SK-N-SH (cell line): Measurements from ENCODE around the gene MEN1. TPM values are rescaled to one million over a fixed set of nuclear protein-coding genes. Genes with fewer than 3 reads are reported as not detected.

Experiments used
- CTCF ChIA-PET: fragments of 300-600, 350-600 bp; formaldehyde crosslinking; extraction: SDS; loops from one replicate; lab custom pipeline; 2021; lab: Yijun Ruan, JAX
- POLR2A ChIA-PET: fragments of 350-600 bp; sonication (Branson Sonifier 250); formaldehyde crosslinking; extraction: SDS; loops from one replicate; lab custom pipeline; 2020; ENCODE audit warnings: antibody characterized with exemption, inconsistent platforms; lab: Yijun Ruan, JAX
- DNase-seq: peaks from one replicate; pipeline ENCODE4 v3.0.0; 2012
- H2AFZ ChIP-seq: fragments of 200-600 bp; sonication (generic); 2 replicates; pipeline ENCODE4 v1.8.1; 2016; ENCODE audit warnings: antibody characterized with exemption, mild to moderate bottlenecking, low read depth
- H3F3A ChIP-seq: fragments of 200-600 bp; sonication (generic); replicated peaks from 2 replicates; pipeline ENCODE3; 2016; ENCODE audit warnings: antibody characterized with exemption, mild to moderate bottlenecking; ENCODE audit not compliant: insufficient read depth
- H3K27ac ChIP-seq, 2 experiments: fragments of 200-500 bp in 1 of 2; fragments of 200-600 bp in 1 of 2; sonication (Bioruptor generic) in 1 of 2; sonication (generic), shearing (Covaris generic) in 1 of 2; 2 replicates each; pipeline versions ENCODE4 v1.5.1 to v1.6.1; 2014 to 2016; ENCODE audit warnings: low read depth in 2 of 2, inconsistent platforms in 1 of 2, low read length in 1 of 2, mild to moderate bottlenecking in 1 of 2, mixed read lengths in 1 of 2
- H3K27me3 ChIP-seq: fragments of 200-600 bp; sonication (generic), shearing (Covaris generic); 2 replicates; pipeline ENCODE4 v1.6.1; 2016; ENCODE audit warnings: mixed run types; ENCODE audit not compliant: insufficient read depth
- H3K36me3 ChIP-seq, 2 experiments: fragments of 200-500 bp in 1 of 2; fragments of 200-600 bp in 1 of 2; sonication (Bioruptor generic) in 1 of 2; sonication (generic) in 1 of 2; replicated peaks in 1 of 2; 2 replicates each; pipeline versions ENCODE3 to v1.5.1; 2014 to 2016; ENCODE audit warnings: low read length in 1 of 2, mild to moderate bottlenecking in 1 of 2; ENCODE audit not compliant: insufficient read depth in 2 of 2, control insufficient read depth in 1 of 2
- H3K4me1 ChIP-seq, 2 experiments: fragments of 200-500 bp in 1 of 2; fragments of 200-600 bp in 1 of 2; sonication (Bioruptor generic) in 1 of 2; sonication (generic), shearing (Covaris generic) in 1 of 2; 2 replicates each; pipeline versions ENCODE4 v1.5.1 to v1.6.1; 2014 to 2016; ENCODE audit warnings: low read depth in 1 of 2, low read length in 1 of 2, mixed run types in 1 of 2; ENCODE audit not compliant: insufficient read depth in 2 of 2, control insufficient read depth in 1 of 2
- H3K4me2 ChIP-seq: fragments of 200-600 bp; sonication (generic), shearing (Covaris generic); 2 replicates; pipeline ENCODE4 v1.6.1; 2017; ENCODE audit warnings: mixed run types
- H3K4me3 ChIP-seq, 2 experiments: fragments of 200-500 bp in 1 of 2; fragments of 200-600 bp in 1 of 2; sonication (Bioruptor generic) in 1 of 2; sonication (generic), shearing (Covaris generic) in 1 of 2; 2 replicates each; pipeline versions ENCODE4 v1.5.1 to v1.8.1; 2014 to 2016; ENCODE audit warnings: low read depth in 2 of 2, inconsistent platforms in 1 of 2, low read length in 1 of 2, mild to moderate bottlenecking in 1 of 2, mixed read lengths in 1 of 2, moderate library complexity in 1 of 2
- H3K79me2 ChIP-seq: fragments of 200-600 bp; sonication (generic); 2 replicates; pipeline ENCODE4 v1.8.1; 2017; ENCODE audit warnings: mild to moderate bottlenecking; ENCODE audit not compliant: insufficient read depth
- H3K9ac ChIP-seq: fragments of 200-600 bp; sonication (generic); 2 replicates; pipeline ENCODE4 v1.6.1; 2017; ENCODE audit warnings: mixed run types
- H3K9me2 ChIP-seq: fragments of 200-600 bp; sonication (generic); 2 replicates; pipeline ENCODE4 v1.6.1; 2017; ENCODE audit warnings: mixed run types
- H3K9me3 ChIP-seq: fragments of 200-600 bp; sonication (generic); 2 replicates; pipeline ENCODE4 v1.6.1; 2017; ENCODE audit warnings: mixed run types, mild to moderate bottlenecking, moderate library complexity
- H4K20me1 ChIP-seq: fragments of 200-600 bp; sonication (generic); 2 replicates; pipeline ENCODE4 v1.6.1; 2017; ENCODE audit warnings: mild to moderate bottlenecking, mixed run types; ENCODE audit not compliant: insufficient read depth
- ELF1 ChIP-seq: IDR thresholded peaks from 2 replicates; pipeline ENCODE4 v1.4.0; 2012
- EP300 ChIP-seq, 2 experiments: IDR thresholded peaks; 2 replicates each; pipeline versions ENCODE4 v1.4.0 to v1.6.1; 2012; ENCODE audit warnings: borderline replicate concordance in 1 of 2, low read depth in 1 of 2, low read length in 1 of 2
- EZH2phosphoT487 ChIP-seq: fragments of 200-600 bp; sonication (generic); IDR thresholded peaks from 2 replicates; pipeline ENCODE4 v1.6.1; 2017; ENCODE audit warnings: low read depth, mixed run types, mild to moderate bottlenecking, antibody characterized with exemption, moderate library complexity, borderline replicate concordance
- FOXJ3 ChIP-seq: sonication (generic); formaldehyde crosslinking; IDR thresholded peaks from 2 replicates; pipeline ENCODE4 v1.5.1; 2020; ENCODE audit warnings: mild to moderate bottlenecking, missing genetic modification reagents
- FOXM1 ChIP-seq: IDR thresholded peaks from 2 replicates; pipeline ENCODE4 v1.4.0; 2012; ENCODE audit warnings: low read depth, mild to moderate bottlenecking
- GABPA ChIP-seq: IDR thresholded peaks from 2 replicates; pipeline ENCODE4 v1.4.0; 2012; ENCODE audit warnings: low read depth, mild to moderate bottlenecking
- GATA2 ChIP-seq: sonication (generic); formaldehyde crosslinking; IDR thresholded peaks from 2 replicates; pipeline ENCODE4 v1.5.0; 2020; ENCODE audit warnings: mild to moderate bottlenecking, missing genetic modification reagents
- MEF2A ChIP-seq: IDR thresholded peaks from 2 replicates; pipeline ENCODE4 v1.4.0; 2012; ENCODE audit warnings: low read depth, borderline replicate concordance
- MXI1 ChIP-seq: IDR thresholded peaks from 2 replicates; pipeline ENCODE4 v1.6.1; 2012; ENCODE audit warnings: mild to moderate bottlenecking, low read depth, low read length, improper control_type of control experiment
- POLR2AphosphoS5 ChIP-seq: IDR thresholded peaks from 2 replicates; pipeline ENCODE4 v1.6.1; 2012; ENCODE audit warnings: low read depth, low read length
- RAD21 ChIP-seq: IDR thresholded peaks from 2 replicates; pipeline ENCODE4 v1.6.1; 2012; ENCODE audit warnings: mild to moderate bottlenecking, low read length
- RCOR1 ChIP-seq: fragments of 150-350 bp; IDR thresholded peaks from 2 replicates; pipeline ENCODE4 v1.6.1; 2017; ENCODE audit warnings: antibody characterized with exemption, low read length
- RFX5 ChIP-seq: IDR thresholded peaks from 2 replicates; pipeline ENCODE4 v1.6.1; 2012; ENCODE audit warnings: mild to moderate bottlenecking, improper control_type of control experiment, low read length
- RXRA ChIP-seq: IDR thresholded peaks from 2 replicates; pipeline ENCODE4 v1.4.0; 2012; ENCODE audit warnings: low read depth, mild to moderate bottlenecking, borderline replicate concordance
- SIN3A ChIP-seq: IDR thresholded peaks from 2 replicates; pipeline ENCODE4 v1.6.1; 2012; ENCODE audit warnings: low read depth, mild to moderate bottlenecking, low read length, moderate library complexity, borderline replicate concordance
- SMC3 ChIP-seq: IDR thresholded peaks from 2 replicates; pipeline ENCODE4 v1.6.1; 2012; ENCODE audit warnings: low read depth, low read length, improper control_type of control experiment
- TAF1 ChIP-seq: IDR thresholded peaks from 2 replicates; pipeline ENCODE4 v1.6.1; 2012; ENCODE audit warnings: low read depth, mild to moderate bottlenecking, low read length, moderate library complexity, borderline replicate concordance
- TCF12 ChIP-seq: IDR thresholded peaks from 2 replicates; pipeline ENCODE4 v1.4.0; 2012
- TEAD4 ChIP-seq: IDR thresholded peaks from 2 replicates; pipeline ENCODE4 v1.4.0; 2012; ENCODE audit warnings: mild to moderate bottlenecking, borderline replicate concordance; ENCODE audit not compliant: insufficient read depth
- YY1 ChIP-seq: IDR thresholded peaks from 2 replicates; pipeline ENCODE4 v1.4.0; 2012; ENCODE audit warnings: low read depth, mild to moderate bottlenecking
- whole genome bisulfite sequencing: methylation state at CpG from one replicate; pipeline ENCODE4 v1.1.6; 2017; ENCODE audit warnings: low lambda C conversion rate; 5-methylcytosine and 5-hydroxymethylcytosine counted together
- polyA plus RNA-seq, 3 experiments: library from polyadenylated mRNA; depleted of rRNA; stranded (reverse); fragments of >200 nt; gene quantifications; 2 replicates each; pipeline ENCODE4 v1.2.3, GENCODE V29; 2012
- TF ChIP-seq, protein P1 (sequence below): IDR thresholded peaks from 2 replicates; pipeline ENCODE4 v1.4.0; 2012; ENCODE audit warnings: low read depth, borderline replicate concordance
- TF ChIP-seq, protein P2 (sequence below): IDR thresholded peaks from 2 replicates; pipeline ENCODE4 v1.4.0; 2012; ENCODE audit warnings: low read depth
- TF ChIP-seq, protein P3 (sequence below): fragments of 150-350 bp; IDR thresholded peaks from 2 replicates; pipeline ENCODE4 v1.6.1; 2017; ENCODE audit warnings: antibody characterized with exemption, low read length, low read depth, borderline replicate concordance
- TF ChIP-seq, protein P4 (sequence below): IDR thresholded peaks from 2 replicates; pipeline ENCODE4 v1.6.1; 2012; ENCODE audit warnings: mild to moderate bottlenecking, low read depth, low read length, moderate library complexity
- TF ChIP-seq, protein P5 (sequence below): IDR thresholded peaks from 2 replicates; pipeline ENCODE4; 2012

MEN1 gene
- polyA plus RNA-seq, 1 of the 3 experiments (the other 2 are of a cell fraction): 52.9 TPM

DNA sequence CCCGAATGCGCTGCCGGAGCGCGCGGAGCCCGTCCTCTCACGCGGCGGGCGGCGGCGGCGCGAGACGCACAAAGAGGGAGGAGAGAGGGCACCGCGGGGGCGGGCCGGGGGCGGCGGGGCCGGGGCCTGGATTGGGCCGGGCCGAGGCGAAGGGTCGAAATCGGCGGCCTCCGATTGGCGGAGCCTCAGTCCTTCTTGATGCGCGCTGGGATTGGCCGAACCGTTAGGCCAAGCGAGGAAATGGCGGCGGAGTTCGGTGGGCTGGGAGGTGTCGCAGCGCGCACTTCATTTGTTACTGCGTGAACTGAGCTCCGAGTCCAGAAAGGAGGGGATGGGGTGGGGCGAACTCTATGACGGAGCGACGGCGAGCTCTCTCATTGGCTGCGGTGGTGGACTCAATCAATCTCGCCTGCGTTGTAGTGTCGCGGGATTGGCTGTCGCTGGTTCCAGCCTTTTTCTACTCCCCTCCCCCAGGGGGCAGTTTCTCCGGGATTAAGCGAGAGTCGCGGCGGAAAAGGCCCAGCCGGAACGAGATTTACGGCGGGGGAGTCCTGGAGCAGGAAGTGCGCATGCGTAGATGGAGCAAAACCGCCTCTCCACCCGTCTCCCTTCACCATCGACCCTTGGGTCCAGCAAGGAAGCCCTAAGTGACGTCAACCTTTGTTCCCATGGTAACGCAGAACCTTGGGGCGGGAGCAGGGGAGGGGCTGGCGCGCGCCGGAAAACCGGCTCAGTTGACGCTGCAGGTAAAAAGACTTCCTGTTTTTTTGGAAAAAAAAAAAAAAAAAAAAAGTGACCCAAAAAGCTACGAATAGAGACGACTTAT lies 31.7 kb downstream of the MEN1 start, which contains the start of gene SF1:
Gene SF1, minus strand, starts transcription at position 70 of the 826 bp plus-strand sequence. CDS start 150 bp downstream, outside the sequence.
- Histone ChIP-seq H3K27ac (peak within 1 kb of the TSS; percentile 91 to 95), H3K36me3 (peaks cover 36% of the 10 kb centered on the region in 2 experiments), H3K9ac (peak within 1 kb of the TSS; percentile 95), H3K4me1 (peaks cover 17 to 19% of the 10 kb centered on the region in 2 experiments), H2AFZ (peak within 1 kb of the TSS; percentile 99), H3K27me3 (no peaks in the 10 kb centered on the region), H3K9me2 (no peaks in the 10 kb centered on the region), H3K9me3 (no peaks in the 10 kb centered on the region), H3K4me2 (peak within 1 kb of the TSS; percentile 89), H3F3A (peaks cover 15% of the 10 kb centered on the region), H3K4me3 (peak within 1 kb of the TSS; percentile 77 to 83), H3K79me2 (peaks cover 39% of the 10 kb centered on the region), H4K20me1 (peaks cover 39% of the 10 kb centered on the region)
- POLR2A ChIA-PET: interaction anchor here (0.6 to 1.2 kb wide), 6 partner anchors 9 to 1081 kb away, joined by 3 to 7 read pairs (median 3); partner anchors contain the start of genes MEN1 and PYGM
- DNase-seq: peak; percentile 95
- CTCF ChIA-PET: interaction anchor here (1.1 to 6.1 kb wide), 5 partner anchors 9 to 109 kb away, joined by 4 to 47 read pairs (median 4); partner anchors contain the start of gene MAP4K2
- WGBS: 2% methylated on average over 52 of the region's 80 CpGs
- TF ChIP-seq MEF2A (no peak), FOXJ3 (no peak), EP300 (IDR thresholded peaks at IDR 0.05; ENCODE audit: borderline replicate concordance in 1 of 2, low read depth in 1 of 2, low read length in 1 of 2) (no peak; a peak in 2 of 4 replicates), TAF1 (peak; percentile 87; the same call in 1 of the 2 replicates), GATA2 (no peak), GABPA (peak; percentile 71), RCOR1 (no peak), TCF12 (no peak), RAD21 (no peak), POLR2AphosphoS5 (peak; percentile 77), RXRA (no peak), EZH2phosphoT487 (no peak), YY1 (peak; percentile 82; the same call in 1 of the 2 replicates), MXI1 (no peak; the same call in none of the 2 replicates), ELF1 (peak; percentile 51; the same call in 1 of the 2 replicates), FOXM1 (no peak), TEAD4 (no peak), SMC3 (no peak), RFX5 (peak; percentile 89), SIN3A (peak; percentile 41; the same call in 1 of the 2 replicates)
- TF ChIP-seq, protein P1, sequence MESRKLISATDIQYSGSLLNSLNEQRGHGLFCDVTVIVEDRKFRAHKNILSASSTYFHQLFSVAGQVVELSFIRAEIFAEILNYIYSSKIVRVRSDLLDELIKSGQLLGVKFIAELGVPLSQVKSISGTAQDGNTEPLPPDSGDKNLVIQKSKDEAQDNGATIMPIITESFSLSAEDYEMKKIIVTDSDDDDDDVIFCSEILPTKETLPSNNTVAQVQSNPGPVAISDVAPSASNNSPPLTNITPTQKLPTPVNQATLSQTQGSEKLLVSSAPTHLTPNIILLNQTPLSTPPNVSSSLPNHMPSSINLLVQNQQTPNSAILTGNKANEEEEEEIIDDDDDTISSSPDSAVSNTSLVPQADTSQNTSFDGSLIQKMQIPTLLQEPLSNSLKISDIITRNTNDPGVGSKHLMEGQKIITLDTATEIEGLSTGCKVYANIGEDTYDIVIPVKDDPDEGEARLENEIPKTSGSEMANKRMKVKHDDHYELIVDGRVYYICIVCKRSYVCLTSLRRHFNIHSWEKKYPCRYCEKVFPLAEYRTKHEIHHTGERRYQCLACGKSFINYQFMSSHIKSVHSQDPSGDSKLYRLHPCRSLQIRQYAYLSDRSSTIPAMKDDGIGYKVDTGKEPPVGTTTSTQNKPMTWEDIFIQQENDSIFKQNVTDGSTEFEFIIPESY: peak; percentile 97
- TF ChIP-seq, protein P2, sequence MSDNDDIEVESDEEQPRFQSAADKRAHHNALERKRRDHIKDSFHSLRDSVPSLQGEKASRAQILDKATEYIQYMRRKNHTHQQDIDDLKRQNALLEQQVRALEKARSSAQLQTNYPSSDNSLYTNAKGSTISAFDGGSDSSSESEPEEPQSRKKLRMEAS: peak; percentile 33
- TF ChIP-seq, protein P3, sequence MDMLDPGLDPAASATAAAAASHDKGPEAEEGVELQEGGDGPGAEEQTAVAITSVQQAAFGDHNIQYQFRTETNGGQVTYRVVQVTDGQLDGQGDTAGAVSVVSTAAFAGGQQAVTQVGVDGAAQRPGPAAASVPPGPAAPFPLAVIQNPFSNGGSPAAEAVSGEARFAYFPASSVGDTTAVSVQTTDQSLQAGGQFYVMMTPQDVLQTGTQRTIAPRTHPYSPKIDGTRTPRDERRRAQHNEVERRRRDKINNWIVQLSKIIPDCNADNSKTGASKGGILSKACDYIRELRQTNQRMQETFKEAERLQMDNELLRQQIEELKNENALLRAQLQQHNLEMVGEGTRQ: no peak
- TF ChIP-seq, protein P4, sequence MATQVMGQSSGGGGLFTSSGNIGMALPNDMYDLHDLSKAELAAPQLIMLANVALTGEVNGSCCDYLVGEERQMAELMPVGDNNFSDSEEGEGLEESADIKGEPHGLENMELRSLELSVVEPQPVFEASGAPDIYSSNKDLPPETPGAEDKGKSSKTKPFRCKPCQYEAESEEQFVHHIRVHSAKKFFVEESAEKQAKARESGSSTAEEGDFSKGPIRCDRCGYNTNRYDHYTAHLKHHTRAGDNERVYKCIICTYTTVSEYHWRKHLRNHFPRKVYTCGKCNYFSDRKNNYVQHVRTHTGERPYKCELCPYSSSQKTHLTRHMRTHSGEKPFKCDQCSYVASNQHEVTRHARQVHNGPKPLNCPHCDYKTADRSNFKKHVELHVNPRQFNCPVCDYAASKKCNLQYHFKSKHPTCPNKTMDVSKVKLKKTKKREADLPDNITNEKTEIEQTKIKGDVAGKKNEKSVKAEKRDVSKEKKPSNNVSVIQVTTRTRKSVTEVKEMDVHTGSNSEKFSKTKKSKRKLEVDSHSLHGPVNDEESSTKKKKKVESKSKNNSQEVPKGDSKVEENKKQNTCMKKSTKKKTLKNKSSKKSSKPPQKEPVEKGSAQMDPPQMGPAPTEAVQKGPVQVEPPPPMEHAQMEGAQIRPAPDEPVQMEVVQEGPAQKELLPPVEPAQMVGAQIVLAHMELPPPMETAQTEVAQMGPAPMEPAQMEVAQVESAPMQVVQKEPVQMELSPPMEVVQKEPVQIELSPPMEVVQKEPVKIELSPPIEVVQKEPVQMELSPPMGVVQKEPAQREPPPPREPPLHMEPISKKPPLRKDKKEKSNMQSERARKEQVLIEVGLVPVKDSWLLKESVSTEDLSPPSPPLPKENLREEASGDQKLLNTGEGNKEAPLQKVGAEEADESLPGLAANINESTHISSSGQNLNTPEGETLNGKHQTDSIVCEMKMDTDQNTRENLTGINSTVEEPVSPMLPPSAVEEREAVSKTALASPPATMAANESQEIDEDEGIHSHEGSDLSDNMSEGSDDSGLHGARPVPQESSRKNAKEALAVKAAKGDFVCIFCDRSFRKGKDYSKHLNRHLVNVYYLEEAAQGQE: peak; percentile 7; the same call in 1 of the 2 replicates
- TF ChIP-seq, protein P5, sequence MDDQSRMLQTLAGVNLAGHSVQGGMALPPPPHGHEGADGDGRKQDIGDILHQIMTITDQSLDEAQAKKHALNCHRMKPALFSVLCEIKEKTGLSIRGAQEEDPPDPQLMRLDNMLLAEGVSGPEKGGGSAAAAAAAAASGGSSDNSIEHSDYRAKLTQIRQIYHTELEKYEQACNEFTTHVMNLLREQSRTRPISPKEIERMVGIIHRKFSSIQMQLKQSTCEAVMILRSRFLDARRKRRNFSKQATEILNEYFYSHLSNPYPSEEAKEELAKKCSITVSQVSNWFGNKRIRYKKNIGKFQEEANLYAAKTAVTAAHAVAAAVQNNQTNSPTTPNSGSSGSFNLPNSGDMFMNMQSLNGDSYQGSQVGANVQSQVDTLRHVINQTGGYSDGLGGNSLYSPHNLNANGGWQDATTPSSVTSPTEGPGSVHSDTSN: peak; percentile 92
